Measurements from ENCODE around the gene VSX1. TPM values are rescaled to one million over a fixed set of nuclear protein-coding genes. Genes with fewer than 3 reads are reported as not detected.
A peak's percentile ranks its signal among the peaks of the same experiment; 100 is the strongest.

VSX1 gene
- total RNA-seq, 1 experiment from 2014 or later, result not detected

DNA sequence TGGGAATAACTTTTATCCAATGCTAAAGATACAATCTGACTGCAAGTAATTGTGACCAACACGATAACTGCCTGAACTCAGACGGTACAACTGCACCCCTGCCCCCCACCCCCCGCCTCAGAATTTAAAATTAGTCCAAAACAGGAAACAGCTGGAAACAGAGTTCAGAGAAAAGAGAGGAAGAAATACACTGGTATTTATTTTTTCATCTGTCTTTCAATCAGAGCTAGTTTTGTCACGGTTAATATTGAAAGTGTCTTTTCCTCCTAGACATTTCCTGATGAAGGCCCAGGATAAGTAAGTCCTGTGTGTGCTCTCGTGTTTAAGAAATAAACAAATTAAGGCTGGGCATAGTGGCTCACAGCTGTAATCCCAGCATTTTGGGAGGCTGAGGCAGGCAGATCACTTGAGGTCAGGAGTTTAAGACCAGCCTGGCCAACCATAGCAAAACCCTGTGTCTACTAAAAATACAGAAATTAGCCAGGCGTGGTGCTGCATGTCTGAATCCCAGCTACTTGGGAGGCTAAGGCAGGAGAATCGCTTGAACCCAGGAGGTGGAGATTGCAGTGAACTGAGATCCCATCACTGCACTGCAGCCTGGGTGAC, 45.5 kb downstream of the VSX1 start:
- no TSS peak for BruUV-seq (replicated peaks)
- TF ChIP-seq EZH2 (IDR thresholded peaks at IDR 0.05; ENCODE audit: borderline replicate concordance, low read depth, low read length, poor library complexity, severe bottlenecking), result no peak
- TF ChIP-seq, protein P1, sequence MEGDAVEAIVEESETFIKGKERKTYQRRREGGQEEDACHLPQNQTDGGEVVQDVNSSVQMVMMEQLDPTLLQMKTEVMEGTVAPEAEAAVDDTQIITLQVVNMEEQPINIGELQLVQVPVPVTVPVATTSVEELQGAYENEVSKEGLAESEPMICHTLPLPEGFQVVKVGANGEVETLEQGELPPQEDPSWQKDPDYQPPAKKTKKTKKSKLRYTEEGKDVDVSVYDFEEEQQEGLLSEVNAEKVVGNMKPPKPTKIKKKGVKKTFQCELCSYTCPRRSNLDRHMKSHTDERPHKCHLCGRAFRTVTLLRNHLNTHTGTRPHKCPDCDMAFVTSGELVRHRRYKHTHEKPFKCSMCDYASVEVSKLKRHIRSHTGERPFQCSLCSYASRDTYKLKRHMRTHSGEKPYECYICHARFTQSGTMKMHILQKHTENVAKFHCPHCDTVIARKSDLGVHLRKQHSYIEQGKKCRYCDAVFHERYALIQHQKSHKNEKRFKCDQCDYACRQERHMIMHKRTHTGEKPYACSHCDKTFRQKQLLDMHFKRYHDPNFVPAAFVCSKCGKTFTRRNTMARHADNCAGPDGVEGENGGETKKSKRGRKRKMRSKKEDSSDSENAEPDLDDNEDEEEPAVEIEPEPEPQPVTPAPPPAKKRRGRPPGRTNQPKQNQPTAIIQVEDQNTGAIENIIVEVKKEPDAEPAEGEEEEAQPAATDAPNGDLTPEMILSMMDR (conservative IDR thresholded peaks at IDR 0.05; ENCODE audit: low read depth, low read length), result no peak
- Histone ChIP-seq H3K4me3 (ENCODE audit: low read depth, low read length, poor library complexity, severe bottlenecking) (peak overlapping the region; percentile 16), H3K4me1 (ENCODE audit: insufficient read depth, low read length, poor library complexity, severe bottlenecking) (peaks cover 51% of the 10 kb centered on the region), H3K27ac (ENCODE audit: low read depth, low read length, poor library complexity, severe bottlenecking) (peak overlapping the region; percentile 3), H3K9me3 (ENCODE audit: low read depth, low read length, poor library complexity, severe bottlenecking) (no peaks in the 10 kb centered on the region), H3K27me3 (replicated peaks; ENCODE audit: insufficient read depth, low read depth, low read length, poor library complexity) (no peaks in the 10 kb centered on the region), H3K36me3 (ENCODE audit: insufficient read depth, low read length, poor library complexity, severe bottlenecking) (no peaks in the 10 kb centered on the region)
- intact Hi-C loops (cut with micrococcal nuclease; ENCODE audit: unreplicated experiment), result no loop called here
- peak; percentile 46 for DNase-seq (ENCODE audit: low spot score)
- ChIA-PET CTCF (no interaction called here), POLR2A (ENCODE audit: low non-redundant PET) (no interaction called here)

DNA sequence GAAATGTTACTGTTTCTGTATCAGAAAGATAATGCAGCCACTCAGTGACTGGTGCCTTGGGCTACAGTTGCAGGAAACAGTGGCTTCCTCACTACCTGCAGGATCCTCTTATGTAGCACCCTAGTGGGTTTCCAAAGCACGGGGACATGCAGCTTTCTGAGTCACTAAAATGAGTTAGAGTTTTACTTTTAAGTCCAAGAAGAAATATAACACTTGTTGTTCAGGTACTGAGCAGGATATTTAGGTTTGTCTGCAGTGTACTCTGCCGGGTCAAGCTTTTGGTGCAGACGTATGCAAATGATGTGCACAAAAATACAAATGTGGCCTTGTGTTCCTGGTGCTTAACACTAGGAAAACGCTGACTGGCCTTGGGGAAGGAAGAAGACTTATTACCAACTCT, 46.0 kb downstream of the VSX1 start:
- ChIA-PET CTCF (no interaction called here), POLR2A (ENCODE audit: low non-redundant PET) (no interaction called here)
- H3K36me3 ChIP-seq (ENCODE audit: insufficient read depth, low read length, poor library complexity, severe bottlenecking), result no peaks in the 10 kb centered on the region
- H3K27me3 ChIP-seq (replicated peaks; ENCODE audit: insufficient read depth, low read depth, low read length, poor library complexity), result no peaks in the 10 kb centered on the region
- H3K27ac ChIP-seq (ENCODE audit: low read depth, low read length, poor library complexity, severe bottlenecking), result peak overlapping the region; percentile 3
- DNase-seq (ENCODE audit: low spot score), result no peak
- peaks cover 51% of the 10 kb centered on the region for H3K4me1 ChIP-seq (ENCODE audit: insufficient read depth, low read length, poor library complexity, severe bottlenecking)
- TF ChIP-seq EZH2 (IDR thresholded peaks at IDR 0.05; ENCODE audit: borderline replicate concordance, low read depth, low read length, poor library complexity, severe bottlenecking), result no peak
- TF ChIP-seq, protein P1 (conservative IDR thresholded peaks at IDR 0.05; ENCODE audit: low read depth, low read length), result no peak
- intact Hi-C loops (cut with micrococcal nuclease; ENCODE audit: unreplicated experiment), result no loop called here
- H3K4me3 ChIP-seq (ENCODE audit: low read depth, low read length, poor library complexity, severe bottlenecking), result peak overlapping the region; percentile 16
- no TSS peak for BruUV-seq (replicated peaks)
- H3K9me3 ChIP-seq (ENCODE audit: low read depth, low read length, poor library complexity, severe bottlenecking), result no peaks in the 10 kb centered on the region

DNA sequence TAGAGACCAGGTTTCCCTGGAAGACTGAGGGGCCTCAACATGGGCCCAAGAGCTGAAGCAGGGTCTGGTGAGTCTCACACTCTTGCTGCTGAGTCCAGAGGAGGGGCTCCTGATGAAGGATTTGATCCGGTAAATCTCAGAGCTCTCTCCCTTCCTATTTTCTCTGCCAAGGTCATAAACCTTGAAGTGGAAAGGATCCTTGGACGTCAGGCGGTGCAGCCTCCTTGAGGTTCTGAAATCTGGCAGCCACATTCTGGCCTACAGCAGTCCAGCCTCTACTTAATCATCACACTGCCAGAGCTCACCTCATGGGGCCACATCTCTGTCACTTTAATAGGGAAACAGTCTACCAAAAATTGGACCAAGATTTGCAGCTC, 48.0 kb downstream of the VSX1 start:
- Histone ChIP-seq H3K4me1 (ENCODE audit: insufficient read depth, low read length, poor library complexity, severe bottlenecking) (peaks cover 51% of the 10 kb centered on the region), H3K4me3 (ENCODE audit: low read depth, low read length, poor library complexity, severe bottlenecking) (no peak overlapping the region), H3K36me3 (ENCODE audit: insufficient read depth, low read length, poor library complexity, severe bottlenecking) (no peaks in the 10 kb centered on the region), H3K27ac (ENCODE audit: low read depth, low read length, poor library complexity, severe bottlenecking) (no peak overlapping the region), H3K27me3 (replicated peaks; ENCODE audit: insufficient read depth, low read depth, low read length, poor library complexity) (no peaks in the 10 kb centered on the region), H3K9me3 (ENCODE audit: low read depth, low read length, poor library complexity, severe bottlenecking) (no peaks in the 10 kb centered on the region)
- ChIA-PET POLR2A (ENCODE audit: low non-redundant PET) (no interaction called here), CTCF (interaction anchor here (0.6 kb wide), 1 partner anchor 613 kb away, joined by 3 read pairs; no protein-coding TSS in a partner anchor)
- intact Hi-C loops (cut with micrococcal nuclease; ENCODE audit: unreplicated experiment), result no loop called here
- no peak for DNase-seq (ENCODE audit: low spot score)
- no TSS peak for BruUV-seq (replicated peaks)
- TF ChIP-seq, protein P1 (conservative IDR thresholded peaks at IDR 0.05; ENCODE audit: low read depth, low read length), result no peak
- TF ChIP-seq EZH2 (IDR thresholded peaks at IDR 0.05; ENCODE audit: borderline replicate concordance, low read depth, low read length, poor library complexity, severe bottlenecking), result no peak

Measured in A673 (cell line).